GM18519 (cell line): ENCODE measurements around the gene TSC2.

Source experiments
- ATAC-seq: cut with Tn5 transposase; IDR thresholded peaks from one replicate; pipeline ENCODE4 v1.9.1; 2021; ENCODE audit warnings: mild to moderate bottlenecking, moderate library complexity; ENCODE audit not compliant: unreplicated experiment, low FRiP score

Gene TSC2

GRCh38 chr16:2040787-2041522 lies 6.8 kb upstream of the TSC2 start:
- ATAC-seq = no peak

DNA sequence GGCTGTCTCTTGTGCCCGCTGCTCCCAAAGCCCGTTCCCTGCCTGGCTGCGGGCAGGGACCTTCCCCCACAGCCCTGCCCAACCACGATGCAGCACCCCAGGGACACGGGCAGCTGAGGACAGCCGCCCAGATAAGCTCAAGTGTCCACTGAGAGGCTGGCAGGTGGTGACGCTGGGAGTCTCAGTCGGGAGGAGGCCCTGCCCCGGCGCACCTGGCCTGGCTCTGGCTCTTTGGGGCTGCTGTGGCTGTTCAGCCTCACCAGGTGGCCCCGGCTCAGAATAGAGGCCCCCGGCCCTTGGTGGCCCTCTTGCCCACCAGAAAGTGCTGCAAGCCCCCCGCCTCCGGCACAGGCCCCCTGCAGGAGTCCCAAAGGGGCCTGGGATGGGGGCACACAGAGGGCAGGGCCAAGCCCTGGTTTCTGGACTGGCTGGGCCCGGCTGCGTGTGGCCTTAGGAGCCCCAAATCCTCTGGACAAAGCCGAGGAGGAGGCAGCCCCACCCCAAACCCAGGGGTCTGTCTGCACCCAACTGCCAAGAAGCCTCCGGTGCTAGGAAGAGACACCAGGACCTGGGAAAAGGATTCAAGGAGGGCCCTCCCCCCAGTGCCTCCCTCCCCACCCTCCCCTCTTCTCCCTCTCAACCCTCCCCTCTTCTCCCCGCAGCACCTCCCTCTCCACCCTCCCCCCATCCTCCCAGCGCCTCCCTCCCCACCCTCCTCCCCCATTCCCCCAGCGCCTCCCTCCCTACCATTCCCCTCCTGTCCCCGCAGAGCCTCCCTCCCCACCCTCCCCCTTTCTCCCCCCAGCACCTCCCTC lies 5.4 kb upstream of the TSC2 start:
- ATAC-seq = no peak

DNA sequence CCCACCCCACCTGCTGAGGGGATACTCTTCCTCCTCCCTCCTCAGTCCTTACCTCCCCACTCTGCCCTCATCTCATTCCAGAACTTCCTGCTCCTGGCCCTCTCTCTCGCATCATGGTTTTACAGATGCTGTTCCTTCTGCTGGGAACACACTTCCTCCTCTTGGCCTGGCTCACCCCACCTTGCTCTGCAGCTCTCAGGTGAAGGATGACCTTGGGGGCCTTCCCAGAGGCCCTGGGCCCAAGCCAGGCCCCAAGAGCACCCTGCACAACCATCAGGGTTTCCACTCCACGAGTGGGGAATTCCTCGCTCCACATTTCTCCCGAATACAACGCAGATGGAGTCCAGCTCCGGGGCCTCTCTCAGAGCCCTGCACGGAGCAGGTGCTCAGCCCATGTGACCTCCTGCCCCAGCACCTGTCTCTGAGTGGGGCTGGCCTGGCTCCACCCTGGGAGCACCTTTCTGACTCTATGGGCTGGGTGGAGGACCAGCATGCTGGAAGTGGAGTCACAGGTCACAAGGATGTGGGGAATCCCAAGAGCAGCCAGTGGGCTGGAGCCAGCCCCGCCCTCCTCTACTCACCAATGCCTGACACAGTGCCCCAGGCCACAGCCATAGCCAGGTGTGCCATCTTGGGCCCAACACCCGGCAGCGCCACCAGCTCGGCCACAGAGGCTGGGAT lies 4.7 kb upstream of the TSC2 start:
- no peak for ATAC-seq

DNA sequence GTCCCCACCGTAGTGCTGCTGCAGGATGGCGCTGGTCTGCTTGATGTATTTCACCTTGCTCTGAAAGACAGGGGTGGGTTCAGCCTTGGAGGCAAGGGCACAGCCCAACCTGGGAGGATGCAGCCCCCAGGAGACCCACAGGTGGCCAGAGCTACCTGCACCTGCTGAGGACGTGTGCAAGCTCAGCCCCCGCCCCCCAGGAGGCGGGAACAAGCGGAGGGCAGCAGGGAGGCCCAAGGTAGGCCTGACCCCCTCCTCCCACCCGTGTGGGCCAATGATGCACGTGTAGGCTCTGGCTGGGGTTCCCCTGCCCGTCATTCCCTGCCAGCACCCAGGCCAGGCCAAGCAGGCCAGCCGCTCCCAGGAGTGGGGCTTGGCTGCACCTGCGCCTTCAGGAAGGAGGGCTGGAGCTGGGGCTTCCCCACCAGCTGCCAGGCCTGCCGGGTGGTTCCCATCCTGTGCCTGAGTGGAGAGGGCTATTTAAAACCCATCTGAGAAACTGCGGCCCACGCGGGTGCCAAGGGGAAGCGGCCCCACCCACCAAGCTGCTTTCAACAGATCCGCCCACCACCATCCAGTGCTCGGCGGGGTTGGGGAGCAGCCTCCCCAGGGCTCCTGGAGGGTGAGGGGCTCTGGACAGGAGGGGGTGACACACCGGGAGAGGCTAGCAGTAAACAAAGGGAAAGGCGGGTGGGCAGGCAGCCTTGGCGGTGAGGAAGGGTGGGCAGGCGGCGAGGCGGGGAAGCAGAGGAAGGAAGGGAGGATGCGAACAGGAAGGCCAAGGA lies 3.9 kb upstream of the TSC2 start:
- no peak for ATAC-seq

DNA sequence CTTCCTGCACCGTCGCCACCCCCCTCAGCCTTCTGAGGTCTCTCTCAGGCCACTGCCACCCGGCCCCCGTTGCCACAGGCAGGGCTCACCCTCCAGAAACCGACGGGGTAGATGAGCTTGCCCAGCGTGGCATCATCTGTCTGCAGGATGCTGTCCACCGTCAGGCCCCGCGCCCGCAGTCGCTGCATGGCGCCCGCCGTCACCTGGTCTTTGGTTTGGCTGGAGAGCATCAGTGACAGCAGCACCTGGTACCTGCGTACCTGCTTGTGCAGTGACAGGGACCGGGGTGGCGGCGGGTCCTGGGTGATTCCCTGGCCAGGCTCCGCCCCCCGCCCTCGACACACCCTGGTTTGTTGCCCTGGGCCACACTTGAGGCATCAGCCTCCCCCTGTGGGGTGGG lies 3.2 kb upstream of the TSC2 start:
- no peak for ATAC-seq

DNA sequence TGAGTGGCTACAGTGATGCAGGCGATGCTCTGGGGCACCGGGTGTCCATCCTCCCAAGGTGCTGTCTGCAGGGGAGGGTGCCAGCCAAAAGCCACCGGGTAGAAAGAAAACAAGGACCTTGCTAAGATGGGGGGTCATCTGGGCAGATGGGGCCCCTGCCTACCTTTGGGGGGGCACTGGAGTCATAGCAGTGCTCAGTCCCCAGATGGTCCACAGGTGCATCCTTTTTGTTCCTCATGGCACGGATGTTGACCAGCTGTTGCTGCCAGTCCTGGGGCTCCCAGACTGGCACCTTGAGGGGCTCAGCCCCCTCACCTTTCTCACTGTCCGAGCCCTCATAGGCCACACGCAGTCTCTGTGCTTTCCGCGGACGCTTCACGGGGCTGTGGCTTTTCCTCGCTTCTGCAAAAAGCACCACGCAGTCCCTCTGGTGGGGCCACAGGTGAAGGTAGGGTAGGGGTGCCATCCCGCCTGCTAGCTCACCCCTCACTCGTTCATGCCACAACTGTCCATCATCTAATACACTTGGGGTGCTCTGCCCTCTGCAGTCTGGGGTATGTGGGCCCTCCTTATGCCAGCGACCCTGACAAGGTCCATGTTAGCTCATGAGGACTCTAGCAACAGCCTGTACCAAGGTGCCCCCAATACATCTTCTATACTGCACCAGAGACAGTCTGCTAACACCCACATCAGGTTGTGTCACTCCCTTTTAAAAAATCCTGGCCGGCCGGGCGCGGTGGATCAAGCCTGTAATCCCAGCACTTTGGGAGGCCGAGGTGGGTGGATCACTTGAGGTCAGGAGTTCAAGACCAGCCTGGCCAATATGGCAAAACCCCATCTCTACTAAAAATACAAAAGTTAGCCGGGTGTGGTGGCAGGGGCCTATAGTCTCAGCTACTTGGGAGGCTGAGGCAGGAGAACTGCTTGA lies 1.6 kb upstream of the TSC2 start:
- no peak for ATAC-seq

GRCh38 chr16:2046893-2047329 lies 874 bp upstream of the TSC2 start:
- no peak for ATAC-seq

DNA sequence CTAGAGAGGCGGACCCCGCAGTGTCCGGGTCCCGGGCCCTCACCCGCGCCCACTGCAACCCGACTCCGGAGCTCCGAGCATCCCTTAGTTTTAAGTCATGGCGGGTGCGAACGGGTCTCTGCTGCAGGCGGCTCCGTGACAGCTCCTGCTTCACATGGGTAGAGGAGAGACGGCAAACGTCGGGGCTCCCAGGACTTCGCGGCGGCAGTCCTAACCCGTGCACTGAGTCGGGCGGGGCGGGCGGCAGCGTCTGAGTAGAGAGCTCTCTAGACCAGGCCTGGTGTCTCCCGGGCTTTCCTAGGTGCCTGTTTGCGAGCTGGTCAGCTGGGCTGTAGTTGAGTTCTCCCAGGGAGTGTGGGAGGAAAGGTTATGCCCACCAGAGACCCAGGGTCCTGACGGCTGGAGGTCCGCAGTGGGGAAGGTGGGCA lies 345 bp downstream of the TSC2 start:
- ATAC-seq = no peak

DNA sequence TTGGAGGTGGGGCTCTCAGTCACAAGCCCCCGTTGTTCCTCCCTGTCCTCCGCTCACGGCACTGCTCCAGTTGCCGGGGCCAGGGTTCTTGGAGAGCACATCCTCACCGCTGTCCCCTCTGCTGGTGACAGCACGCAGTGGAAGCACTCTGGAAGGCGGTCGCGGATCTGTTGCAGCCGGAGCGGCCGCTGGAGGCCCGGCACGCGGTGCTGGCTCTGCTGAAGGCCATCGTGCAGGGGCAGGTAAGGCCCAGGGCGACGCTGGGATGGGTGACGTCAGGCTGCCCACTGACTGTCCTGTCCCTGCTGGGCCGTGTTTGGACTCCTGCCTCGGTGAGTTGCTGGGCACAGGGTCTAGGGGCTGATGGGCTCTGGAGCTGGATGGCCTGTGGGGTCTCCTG lies 5.4 kb downstream of the TSC2 start:
- no peak for ATAC-seq

- ATAC-seq = no peak
These were observed 6.1 kb downstream of the TSC2 start for GRCh38 chr16:2053897-2054296.

DNA sequence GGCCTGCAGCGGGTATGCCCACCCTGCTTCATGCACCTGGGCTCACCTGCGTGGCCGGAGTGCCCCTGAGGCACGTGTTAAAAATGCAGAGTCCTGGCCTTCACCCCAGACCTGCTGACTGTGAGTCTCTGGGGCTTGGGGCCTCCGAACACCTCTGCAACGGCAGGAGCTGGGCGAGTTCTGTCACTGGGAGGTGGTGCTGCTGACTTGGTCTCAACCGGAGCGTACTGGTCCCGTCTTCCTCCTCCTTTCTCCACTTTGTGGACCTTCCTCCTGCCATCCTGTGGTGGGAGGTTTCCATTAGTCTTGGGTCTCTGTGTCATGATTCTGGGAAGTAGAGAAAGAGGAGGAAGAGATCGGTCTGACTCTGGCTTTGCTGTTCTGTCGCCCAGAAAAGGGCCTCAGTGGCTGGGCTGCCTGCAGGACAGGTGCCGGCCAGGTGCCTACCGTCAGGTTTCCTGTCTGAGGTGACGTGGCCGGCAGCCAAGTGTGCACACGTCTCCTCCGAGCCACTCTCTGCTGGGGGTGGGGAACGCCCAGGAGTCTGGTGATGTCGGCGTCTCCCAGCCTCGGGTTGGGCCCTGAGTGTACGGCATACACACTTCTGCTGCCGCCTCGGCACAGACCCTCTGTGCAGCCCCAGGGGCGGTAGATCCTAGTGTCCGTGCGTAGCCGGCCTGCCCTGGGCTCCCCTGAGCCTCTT lies 6.9 kb downstream of the TSC2 start:
- no peak for ATAC-seq

GRCh38 chr16:2056077-2056476 lies 8.3 kb downstream of the TSC2 start:
- ATAC-seq = no peak

DNA sequence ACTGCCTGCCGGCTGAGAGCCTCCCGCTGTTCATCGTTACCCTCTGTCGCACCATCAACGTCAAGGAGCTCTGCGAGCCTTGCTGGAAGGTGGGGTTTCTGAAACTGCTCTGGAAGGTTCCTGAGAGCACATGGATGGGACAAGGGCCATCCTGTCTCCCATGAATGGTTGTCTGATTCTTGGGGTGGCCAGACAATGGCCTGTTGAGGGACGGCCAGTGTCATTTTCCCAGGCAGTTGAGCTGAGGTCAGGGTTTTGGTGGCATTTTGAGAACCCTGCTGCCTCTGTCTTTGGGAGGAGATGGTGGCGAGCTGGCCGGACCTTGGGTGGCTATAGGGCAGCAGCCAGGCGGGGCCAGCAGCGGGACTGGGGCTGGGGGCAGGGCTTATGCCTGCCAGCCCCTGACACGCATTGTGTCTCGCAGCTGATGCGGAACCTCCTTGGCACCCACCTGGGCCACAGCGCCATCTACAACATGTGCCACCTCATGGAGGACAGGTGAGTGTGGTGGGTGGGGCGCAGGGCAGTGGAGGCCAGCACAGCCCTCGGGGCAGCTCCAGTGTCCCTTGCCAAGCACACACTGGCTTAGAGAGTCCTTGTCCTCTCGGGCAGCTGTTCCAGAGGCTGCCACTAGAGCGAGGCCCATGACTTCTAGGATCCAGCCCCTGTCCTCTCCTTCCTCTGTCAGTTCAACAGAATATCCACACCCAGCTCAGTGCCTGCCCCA lies 9.1 kb downstream of the TSC2 start:
- no peak for ATAC-seq

GRCh38 chr16:2057438-2057837 lies 9.7 kb downstream of the TSC2 start:
- ATAC-seq = no peak

GRCh38 chr16:2058420-2058819 lies 10.6 kb downstream of the TSC2 start:
- no peak for ATAC-seq

DNA sequence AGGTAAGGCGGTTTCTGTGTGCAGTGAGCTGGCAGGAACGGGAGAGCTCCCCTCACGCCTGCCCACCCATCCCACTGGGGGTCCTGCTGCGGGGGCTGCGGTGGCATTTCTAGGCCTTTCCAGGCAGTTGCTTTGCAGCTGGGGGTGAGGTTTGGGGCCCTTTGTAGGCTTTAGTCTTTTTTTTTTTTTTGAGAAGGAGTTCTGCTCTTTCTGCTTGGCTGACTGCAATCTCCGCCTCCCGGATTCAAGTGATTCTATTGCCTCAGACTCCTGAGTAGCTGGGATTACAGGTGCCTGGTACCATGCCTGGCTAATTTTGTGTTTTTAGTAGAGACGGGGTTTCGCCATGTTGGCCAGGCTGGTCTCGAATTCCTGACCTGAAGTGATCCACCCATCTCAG lies 11.1 kb downstream of the TSC2 start:
- no peak for ATAC-seq

- no peak for ATAC-seq
These were observed 12.6 kb downstream of the TSC2 start for GRCh38 chr16:2060346-2060745.

DNA sequence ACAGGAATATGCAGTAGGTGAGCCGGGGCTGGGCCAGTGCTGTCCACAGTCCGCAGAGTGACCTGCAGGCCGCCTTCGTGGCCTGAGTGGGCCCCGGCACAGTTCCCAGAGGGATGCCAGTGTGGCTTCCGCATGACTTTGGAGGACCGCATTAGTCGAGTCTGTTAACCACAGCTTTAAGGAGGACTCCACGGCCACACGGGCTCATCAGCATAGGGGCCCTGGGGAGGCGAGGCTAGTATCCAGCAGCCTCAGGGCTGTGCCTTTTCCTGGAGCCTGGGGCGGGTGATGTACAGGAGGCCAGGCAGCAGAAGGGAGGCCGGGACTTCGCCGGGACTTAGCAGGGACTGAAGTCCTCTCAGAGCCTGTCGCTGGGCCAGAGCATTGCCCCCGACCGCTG lies 13.2 kb downstream of the TSC2 start:
- no peak for ATAC-seq
